SK-N-SH treated with all-trans-retinoic acid at 6 μM for 48 hours (cell line): ENCODE results near the gene OR4L1.

ENCODE experiments used
- ATAC-seq: fragments of 200-7000 bp; cut with Tn5 transposase; 3 replicates; pipeline ENCODE4 v1.9.1; 2020; ENCODE audit warnings: mild to moderate bottlenecking, moderate library complexity
- BACH2 ChIP-seq: fragments of 250-450 bp; sonication (Bioruptor Pico); IDR thresholded peaks from 2 replicates; pipeline ENCODE4 v1.9.0; 2021; ENCODE audit warnings: mild to moderate bottlenecking, borderline replicate concordance
- CSDC2 ChIP-seq: fragments of 250-450 bp; sonication (Bioruptor Pico); IDR thresholded peaks from 2 replicates; pipeline ENCODE4 v1.5.0; 2020; ENCODE audit warnings: mild to moderate bottlenecking, moderate library complexity
- ESRRG ChIP-seq: fragments of 250-450 bp; sonication (Bioruptor Pico); IDR thresholded peaks from 2 replicates; pipeline ENCODE4 v1.6.1; 2021; ENCODE audit warnings: mild to moderate bottlenecking
- GLIS3 ChIP-seq: fragments of 250-450 bp; sonication (Bioruptor Pico); IDR thresholded peaks from 2 replicates; pipeline ENCODE4 v1.5.0; 2020; ENCODE audit warnings: mild to moderate bottlenecking, moderate library complexity
- ISL1 ChIP-seq: fragments of 250-450 bp; sonication (Bioruptor Pico); IDR thresholded peaks from 2 replicates; pipeline ENCODE4 v2.1.2; 2022; ENCODE audit warnings: mild to moderate bottlenecking, moderate library complexity
- PPARA ChIP-seq: fragments of 250-450 bp; sonication (Bioruptor Pico); IDR thresholded peaks from 2 replicates; pipeline ENCODE4 v1.5.0; 2020; ENCODE audit warnings: mild to moderate bottlenecking, borderline replicate concordance
- RARB ChIP-seq: fragments of 250-450 bp; sonication (Bioruptor Pico); IDR thresholded peaks from 2 replicates; pipeline ENCODE4 v1.8.0; 2021; ENCODE audit warnings: mild to moderate bottlenecking, moderate library complexity
- SNAI2 ChIP-seq: fragments of 250-450 bp; sonication (Bioruptor Pico); IDR thresholded peaks from 2 replicates; pipeline ENCODE4 v1.5.0; 2020; ENCODE audit warnings: mild to moderate bottlenecking, moderate library complexity
- TOX ChIP-seq: fragments of 250-450 bp; sonication (Bioruptor Pico); IDR thresholded peaks from 2 replicates; pipeline ENCODE4 v1.8.0; 2021; ENCODE audit warnings: mild to moderate bottlenecking, moderate library complexity, borderline replicate concordance
- ZC3H10 ChIP-seq: fragments of 250-450 bp; sonication (Bioruptor Pico); IDR thresholded peaks from 2 replicates; pipeline ENCODE4 v1.5.1; 2021; ENCODE audit warnings: mild to moderate bottlenecking, moderate library complexity
- ZFP3 ChIP-seq: fragments of 250-450 bp; sonication (Bioruptor Pico); IDR thresholded peaks from 2 replicates; pipeline ENCODE4 v1.5.0; 2020; ENCODE audit warnings: mild to moderate bottlenecking, moderate library complexity
- ZFP30 ChIP-seq: fragments of 450-650 bp; formaldehyde crosslinking; IDR thresholded peaks from 2 replicates; pipeline ENCODE4 v1.5.0; 2022; ENCODE audit warnings: mild to moderate bottlenecking, moderate library complexity
- ZNF565 ChIP-seq: fragments of 450-650 bp; formaldehyde crosslinking; conservative IDR thresholded peaks from 2 replicates; pipeline ENCODE4 v1.5.0; 2020; ENCODE audit warnings: low read depth, mild to moderate bottlenecking, moderate library complexity
- ZNF70 ChIP-seq: fragments of 450-650 bp; formaldehyde crosslinking; IDR thresholded peaks from 2 replicates; pipeline ENCODE4 v1.5.0; 2020; ENCODE audit warnings: mild to moderate bottlenecking, moderate library complexity
- ZNF8 ChIP-seq: fragments of 450-650 bp; formaldehyde crosslinking; IDR thresholded peaks from 2 replicates; pipeline ENCODE4 v1.5.0; 2020; ENCODE audit warnings: mild to moderate bottlenecking, moderate library complexity
- TF ChIP-seq, protein P1 (sequence below): fragments of 250-450 bp; sonication (Bioruptor Pico); IDR thresholded peaks from 2 replicates; pipeline ENCODE4 v1.5.1; 2020; ENCODE audit warnings: low read depth, mild to moderate bottlenecking, moderate library complexity
- TF ChIP-seq, protein P2 (sequence below): fragments of 250-450 bp; sonication (Bioruptor Pico); IDR thresholded peaks from 2 replicates; pipeline ENCODE4 v1.8.0; 2020; ENCODE audit warnings: mild to moderate bottlenecking, moderate library complexity, borderline replicate concordance
- TF ChIP-seq, protein P3 (sequence below): fragments of 250-450 bp; sonication (Bioruptor Pico); IDR thresholded peaks from 2 replicates; pipeline ENCODE4 v1.5.0; 2020; ENCODE audit warnings: mild to moderate bottlenecking, moderate library complexity
- TF ChIP-seq, protein P4 (sequence below): fragments of 250-450 bp; sonication (Bioruptor Pico); IDR thresholded peaks from 2 replicates; pipeline ENCODE4 v1.5.1; 2021; ENCODE audit warnings: mild to moderate bottlenecking, moderate library complexity

OR4L1 gene

DNA sequence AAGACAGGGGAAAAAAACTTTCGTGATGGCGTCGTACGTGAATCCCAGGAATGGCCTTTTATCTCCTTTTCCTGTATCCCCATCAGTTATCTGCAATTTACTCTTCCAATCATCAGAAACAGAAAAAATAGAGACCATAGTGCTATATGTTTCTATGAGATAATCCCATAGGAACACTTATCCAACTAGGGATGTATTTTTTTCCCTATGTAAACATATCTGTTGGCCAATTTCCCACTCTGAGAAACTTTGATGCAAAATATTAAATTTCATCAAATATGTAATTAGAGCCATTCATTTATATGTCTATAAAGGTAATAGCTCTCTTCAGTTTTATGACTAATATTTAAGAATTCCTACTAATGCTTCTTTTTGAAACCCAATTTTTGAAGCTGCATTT is 23.9 kb upstream of the OR4L1 start, which contains the start of gene OR4K13:
TSS of gene OR4K13 (minus strand) at position 101 of the 400 bp plus-strand sequence. CDS start 1,280 bp downstream, outside the sequence.
- no peak for ATAC-seq

DNA sequence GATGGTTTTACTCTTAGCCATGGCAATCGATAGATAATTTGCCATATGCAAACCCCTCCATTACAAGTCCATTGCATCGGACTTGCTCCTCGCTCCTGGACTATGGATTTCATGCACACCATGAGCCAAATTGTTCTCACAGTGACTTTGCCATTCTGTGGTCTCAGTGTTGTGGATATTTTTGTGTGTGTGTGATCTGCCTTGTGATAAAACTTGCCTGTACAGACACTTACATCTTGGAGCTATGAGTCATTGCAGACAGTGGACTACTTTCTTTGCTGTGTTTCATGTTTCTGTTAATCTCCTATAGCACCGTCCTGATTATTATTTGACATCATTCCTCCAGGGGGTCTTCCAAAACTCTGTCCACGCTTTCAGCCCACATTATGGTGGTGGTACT is 15.6 kb upstream of the OR4L1 start:
- ATAC-seq: no peak
- TF ChIP-seq, protein P1, sequence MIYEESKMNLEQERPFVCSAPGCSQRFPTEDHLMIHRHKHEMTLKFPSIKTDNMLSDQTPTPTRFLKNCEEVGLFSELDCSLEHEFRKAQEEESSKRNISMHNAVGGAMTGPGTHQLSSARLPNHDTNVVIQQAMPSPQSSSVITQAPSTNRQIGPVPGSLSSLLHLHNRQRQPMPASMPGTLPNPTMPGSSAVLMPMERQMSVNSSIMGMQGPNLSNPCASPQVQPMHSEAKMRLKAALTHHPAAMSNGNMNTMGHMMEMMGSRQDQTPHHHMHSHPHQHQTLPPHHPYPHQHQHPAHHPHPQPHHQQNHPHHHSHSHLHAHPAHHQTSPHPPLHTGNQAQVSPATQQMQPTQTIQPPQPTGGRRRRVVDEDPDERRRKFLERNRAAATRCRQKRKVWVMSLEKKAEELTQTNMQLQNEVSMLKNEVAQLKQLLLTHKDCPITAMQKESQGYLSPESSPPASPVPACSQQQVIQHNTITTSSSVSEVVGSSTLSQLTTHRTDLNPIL (CRISPR knock-in tag): no peak
- TF ChIP-seq ZNF565 (CRISPR knock-in tag) (no peak), SNAI2 (CRISPR knock-in tag) (no peak), ZFP3 (CRISPR knock-in tag) (no peak), GLIS3 (CRISPR knock-in tag) (no peak), ISL1 (CRISPR knock-in tag) (no peak), ZNF8 (no peak), PPARA (CRISPR knock-in tag) (no peak), ZNF70 (CRISPR knock-in tag) (no peak), CSDC2 (CRISPR knock-in tag) (no peak), BACH2 (CRISPR knock-in tag) (no peak), TOX (CRISPR knock-in tag) (no peak), ESRRG (CRISPR knock-in tag) (no peak)
- TF ChIP-seq, protein P2, sequence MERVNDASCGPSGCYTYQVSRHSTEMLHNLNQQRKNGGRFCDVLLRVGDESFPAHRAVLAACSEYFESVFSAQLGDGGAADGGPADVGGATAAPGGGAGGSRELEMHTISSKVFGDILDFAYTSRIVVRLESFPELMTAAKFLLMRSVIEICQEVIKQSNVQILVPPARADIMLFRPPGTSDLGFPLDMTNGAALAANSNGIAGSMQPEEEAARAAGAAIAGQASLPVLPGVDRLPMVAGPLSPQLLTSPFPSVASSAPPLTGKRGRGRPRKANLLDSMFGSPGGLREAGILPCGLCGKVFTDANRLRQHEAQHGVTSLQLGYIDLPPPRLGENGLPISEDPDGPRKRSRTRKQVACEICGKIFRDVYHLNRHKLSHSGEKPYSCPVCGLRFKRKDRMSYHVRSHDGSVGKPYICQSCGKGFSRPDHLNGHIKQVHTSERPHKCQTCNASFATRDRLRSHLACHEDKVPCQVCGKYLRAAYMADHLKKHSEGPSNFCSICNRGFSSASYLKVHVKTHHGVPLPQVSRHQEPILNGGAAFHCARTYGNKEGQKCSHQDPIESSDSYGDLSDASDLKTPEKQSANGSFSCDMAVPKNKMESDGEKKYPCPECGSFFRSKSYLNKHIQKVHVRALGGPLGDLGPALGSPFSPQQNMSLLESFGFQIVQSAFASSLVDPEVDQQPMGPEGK: no peak
- TF ChIP-seq, protein P3, sequence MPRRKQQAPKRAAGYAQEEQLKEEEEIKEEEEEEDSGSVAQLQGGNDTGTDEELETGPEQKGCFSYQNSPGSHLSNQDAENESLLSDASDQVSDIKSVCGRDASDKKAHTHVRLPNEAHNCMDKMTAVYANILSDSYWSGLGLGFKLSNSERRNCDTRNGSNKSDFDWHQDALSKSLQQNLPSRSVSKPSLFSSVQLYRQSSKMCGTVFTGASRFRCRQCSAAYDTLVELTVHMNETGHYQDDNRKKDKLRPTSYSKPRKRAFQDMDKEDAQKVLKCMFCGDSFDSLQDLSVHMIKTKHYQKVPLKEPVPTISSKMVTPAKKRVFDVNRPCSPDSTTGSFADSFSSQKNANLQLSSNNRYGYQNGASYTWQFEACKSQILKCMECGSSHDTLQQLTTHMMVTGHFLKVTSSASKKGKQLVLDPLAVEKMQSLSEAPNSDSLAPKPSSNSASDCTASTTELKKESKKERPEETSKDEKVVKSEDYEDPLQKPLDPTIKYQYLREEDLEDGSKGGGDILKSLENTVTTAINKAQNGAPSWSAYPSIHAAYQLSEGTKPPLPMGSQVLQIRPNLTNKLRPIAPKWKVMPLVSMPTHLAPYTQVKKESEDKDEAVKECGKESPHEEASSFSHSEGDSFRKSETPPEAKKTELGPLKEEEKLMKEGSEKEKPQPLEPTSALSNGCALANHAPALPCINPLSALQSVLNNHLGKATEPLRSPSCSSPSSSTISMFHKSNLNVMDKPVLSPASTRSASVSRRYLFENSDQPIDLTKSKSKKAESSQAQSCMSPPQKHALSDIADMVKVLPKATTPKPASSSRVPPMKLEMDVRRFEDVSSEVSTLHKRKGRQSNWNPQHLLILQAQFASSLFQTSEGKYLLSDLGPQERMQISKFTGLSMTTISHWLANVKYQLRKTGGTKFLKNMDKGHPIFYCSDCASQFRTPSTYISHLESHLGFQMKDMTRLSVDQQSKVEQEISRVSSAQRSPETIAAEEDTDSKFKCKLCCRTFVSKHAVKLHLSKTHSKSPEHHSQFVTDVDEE (CRISPR knock-in tag): no peak
- TF ChIP-seq, protein P4, sequence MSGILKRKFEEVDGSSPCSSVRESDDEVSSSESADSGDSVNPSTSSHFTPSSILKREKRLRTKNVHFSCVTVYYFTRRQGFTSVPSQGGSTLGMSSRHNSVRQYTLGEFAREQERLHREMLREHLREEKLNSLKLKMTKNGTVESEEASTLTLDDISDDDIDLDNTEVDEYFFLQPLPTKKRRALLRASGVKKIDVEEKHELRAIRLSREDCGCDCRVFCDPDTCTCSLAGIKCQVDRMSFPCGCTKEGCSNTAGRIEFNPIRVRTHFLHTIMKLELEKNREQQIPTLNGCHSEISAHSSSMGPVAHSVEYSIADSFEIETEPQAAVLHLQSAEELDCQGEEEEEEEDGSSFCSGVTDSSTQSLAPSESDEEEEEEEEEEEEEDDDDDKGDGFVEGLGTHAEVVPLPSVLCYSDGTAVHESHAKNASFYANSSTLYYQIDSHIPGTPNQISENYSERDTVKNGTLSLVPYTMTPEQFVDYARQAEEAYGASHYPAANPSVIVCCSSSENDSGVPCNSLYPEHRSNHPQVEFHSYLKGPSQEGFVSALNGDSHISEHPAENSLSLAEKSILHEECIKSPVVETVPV (CRISPR knock-in tag): no peak

More for the DNA sequence above, 23.9 kb upstream of the OR4L1 start, which contains the start of gene OR4K13:
- no peak for TF ChIP-seq ZFP30 (CRISPR knock-in tag)
- TF ChIP-seq, protein P2: no peak
- no peak for TF ChIP-seq BACH2 (CRISPR knock-in tag)
- no peak for TF ChIP-seq ZFP3 (CRISPR knock-in tag)
- TF ChIP-seq, protein P4 (CRISPR knock-in tag): no peak

DNA sequence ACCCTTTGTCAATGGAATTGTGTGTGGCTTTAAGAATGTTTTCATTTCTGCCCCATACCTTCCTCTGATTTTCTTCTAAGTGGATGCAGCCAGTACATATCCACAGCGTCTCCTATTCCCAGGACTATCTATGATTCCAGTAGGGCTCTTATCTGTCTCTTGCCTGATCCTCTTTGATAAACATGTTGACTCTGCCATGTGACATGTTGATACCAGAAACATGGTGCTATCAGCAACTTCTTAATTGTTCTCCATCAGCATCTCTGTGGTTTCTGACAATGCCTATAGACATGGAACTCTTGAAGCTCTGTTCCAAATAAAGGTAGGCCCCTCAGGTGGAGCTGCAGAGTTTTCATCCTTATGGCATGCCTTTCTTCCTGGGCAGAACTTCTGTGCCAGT is 11.6 kb upstream of the OR4L1 start:
- no peak for ATAC-seq
- TF ChIP-seq TOX (CRISPR knock-in tag) (no peak), ISL1 (CRISPR knock-in tag) (no peak), ZC3H10 (CRISPR knock-in tag) (no peak), ZFP30 (CRISPR knock-in tag) (no peak), RARB (CRISPR knock-in tag) (no peak)
